B cell (primary cell): ENCODE data around the gene LMNTD2. TPM values are rescaled to one million over a fixed set of nuclear protein-coding genes. Genes with fewer than 3 reads are reported as not detected.

Source experiments
- ATAC-seq: fragments of 200-7000 bp; cut with Tn5 transposase; one replicate; pipeline ENCODE4 v1.10.0; 2021; ENCODE audit warnings: low read depth, mild to moderate bottlenecking, moderate number of reproducible peaks, moderate library complexity
- CTCF ChIA-PET: fragments of 350-600 bp; sonication (Branson Sonifier 250); formaldehyde crosslinking; loops from one replicate; lab custom pipeline; 2021; ENCODE audit warnings: antibody characterized with exemption, inconsistent platforms; lab: Charles Lee
- POLR2A ChIA-PET: fragments of 350-600 bp; sonication (Branson Sonifier 250); formaldehyde crosslinking; loops from one replicate; lab custom pipeline; 2021; ENCODE audit warnings: antibody characterized with exemption; lab: Charles Lee
- DNase-seq: peaks from one replicate; pipeline ENCODE4 v3.0.0; 2013
- H2AFZ ChIP-seq: 2 replicates; pipeline ENCODE4 v1.6.1; 2012; ENCODE audit warnings: mild to moderate bottlenecking, low read depth, low read length; ENCODE audit not compliant: insufficient read depth, poor library complexity, severe bottlenecking
- H3K27ac ChIP-seq, 2 donors: 1 replicate in 1 of 2; 2 replicates in 1 of 2; pipeline ENCODE4 v1.5.1; 2012 to 2013; ENCODE audit warnings: low read length in 2 of 2, mild to moderate bottlenecking in 2 of 2, moderate library complexity in 1 of 2
- H3K27me3 ChIP-seq, 4 experiments: fragments of 200-600 bp in 1 of 4; sonication (generic) in 1 of 4; replicated peaks in 1 of 4; 1 replicate in 2 of 4; 2 replicates in 2 of 4; pipeline versions ENCODE4 v1.6.1 to v1.7.0; 2013 to 2016; ENCODE audit warnings: low read length in 3 of 4, mild to moderate bottlenecking in 2 of 4, mixed read lengths in 1 of 4, moderate library complexity in 1 of 4; ENCODE audit not compliant: insufficient read depth in 4 of 4, control insufficient read depth in 3 of 4; ENCODE audit errors: control extremely low read depth in 1 of 4
- H3K36me3 ChIP-seq, 2 experiments: replicated peaks in 1 of 2; 1 replicate in 1 of 2; 2 replicates in 1 of 2; pipeline versions ENCODE4 v1.6.1 to v1.7.1; 2013; ENCODE audit warnings: low read length in 1 of 2; ENCODE audit not compliant: insufficient read depth in 2 of 2, control insufficient read depth in 1 of 2; ENCODE audit errors: control extremely low read depth in 1 of 2, extremely low read depth in 1 of 2
- H3K4me1 ChIP-seq, 2 donors: fragments of 200-600 bp in 1 of 2; sonication (generic) in 1 of 2; 1 replicate in 1 of 2; 2 replicates in 1 of 2; pipeline versions ENCODE4 v1.5.1 to v1.6.1; 2013 to 2017; ENCODE audit warnings: low read length in 2 of 2; ENCODE audit not compliant: control insufficient read depth in 2 of 2, insufficient read depth in 2 of 2
- H3K4me2 ChIP-seq: replicated peaks from 2 replicates; pipeline ENCODE3; 2012; ENCODE audit warnings: mild to moderate bottlenecking, low read depth, low read length; ENCODE audit not compliant: poor library complexity, severe bottlenecking
- H3K4me3 ChIP-seq, 5 experiments: fragments of 200-600 bp in 1 of 5; sonication (generic) in 1 of 5; 1 replicate in 3 of 5; 2 replicates in 2 of 5; pipeline versions ENCODE4 v1.5.1 to v1.7.0; 2011 to 2016; ENCODE audit warnings: low read length in 4 of 5, mild to moderate bottlenecking in 4 of 5, low read depth in 2 of 5, control low read depth in 1 of 5, moderate library complexity in 1 of 5; ENCODE audit not compliant: insufficient read depth in 1 of 5; ENCODE audit errors: control extremely low read depth in 1 of 5, extremely low read depth in 1 of 5
- H3K79me2 ChIP-seq: fragments of 200-600 bp; sonication (generic); one replicate; pipeline ENCODE4 v1.6.0; 2016; ENCODE audit warnings: low read length; ENCODE audit not compliant: control insufficient read depth, insufficient read depth
- H3K9ac ChIP-seq: fragments of 200-600 bp; sonication (generic); 2 replicates; pipeline ENCODE4 v1.6.1; 2017; ENCODE audit warnings: mild to moderate bottlenecking, low read length, moderate library complexity
- H3K9me3 ChIP-seq, 3 donors: one replicate each; pipeline versions ENCODE4 v1.6.1 to v1.7.1; 2013; ENCODE audit warnings: low read length in 2 of 3; ENCODE audit not compliant: control insufficient read depth in 2 of 3, insufficient read depth in 1 of 3; ENCODE audit errors: control extremely low read depth in 1 of 3
- H4K20me1 ChIP-seq: 2 replicates; pipeline ENCODE4 v1.6.0; 2012; ENCODE audit warnings: mild to moderate bottlenecking, low read length; ENCODE audit not compliant: insufficient read depth, control insufficient read depth, poor library complexity, severe bottlenecking
- H3K27ac Mint-ChIP-seq: one replicate; pipeline ENCODE4 v1.8.0; 2021; ENCODE audit warnings: mixed read lengths
- H3K27me3 Mint-ChIP-seq: one replicate; pipeline ENCODE4 v1.8.0; 2021; ENCODE audit warnings: mixed read lengths
- H3K4me1 Mint-ChIP-seq: one replicate; pipeline ENCODE4 v1.8.0; 2021; ENCODE audit warnings: mixed read lengths
- H3K4me3 Mint-ChIP-seq: one replicate; pipeline ENCODE4 v1.8.0; 2021; ENCODE audit warnings: mixed read lengths
- H3K9me3 Mint-ChIP-seq: one replicate; pipeline ENCODE4 v1.8.0; 2022; ENCODE audit warnings: mixed read lengths; ENCODE audit not compliant: insufficient read depth
- EZH2 ChIP-seq: IDR thresholded peaks from 2 replicates; pipeline ENCODE4 v1.6.1; 2012; ENCODE audit warnings: borderline replicate concordance, low read depth, mild to moderate bottlenecking, moderate library complexity, low read length; ENCODE audit not compliant: insufficient read depth, poor library complexity, severe bottlenecking
- WGBS: methylation state at CpG from one replicate; pipeline ENCODE4 v1.1.5; 2013; ENCODE audit warnings: missing lambda C conversion rate; ENCODE audit not compliant: insufficient coverage; 5-methylcytosine and 5-hydroxymethylcytosine counted together
- intact Hi-C: fragments of 100-400 bp; cut with micrococcal nuclease; formaldehyde crosslinking; loops from one replicate; pipeline ENCODE4 v1.10.0; 2022
- polyA plus RNA-seq: library from polyadenylated mRNA; depleted of rRNA; stranded (reverse); fragments of >200 nt; gene quantifications from 2 replicates; pipeline ENCODE4 v1.2.3, GENCODE V29; 2012
- total RNA-seq, 2 donors: library from RNA; stranded (reverse); fragments of 120-200 nt in 1 of 2; gene quantifications; 1 replicate in 1 of 2; 2 replicates in 1 of 2; pipeline versions ENCODE4 v1.2.3 to v1.2.4, GENCODE V29; 2013 to 2022
- TF ChIP-seq, protein P1 (sequence below): fragments of 200-600 bp; IDR thresholded peaks from one replicate; pipeline ENCODE4 v1.8.0; 2022; ENCODE audit warnings: antibody characterized with exemption, mild to moderate bottlenecking

Gene LMNTD2
- total and polyA plus RNA-seq, 2 donors (not counting 1 experiment from before 2014, with no cell fraction given), result 21.4 to 29.6 TPM

DNA sequence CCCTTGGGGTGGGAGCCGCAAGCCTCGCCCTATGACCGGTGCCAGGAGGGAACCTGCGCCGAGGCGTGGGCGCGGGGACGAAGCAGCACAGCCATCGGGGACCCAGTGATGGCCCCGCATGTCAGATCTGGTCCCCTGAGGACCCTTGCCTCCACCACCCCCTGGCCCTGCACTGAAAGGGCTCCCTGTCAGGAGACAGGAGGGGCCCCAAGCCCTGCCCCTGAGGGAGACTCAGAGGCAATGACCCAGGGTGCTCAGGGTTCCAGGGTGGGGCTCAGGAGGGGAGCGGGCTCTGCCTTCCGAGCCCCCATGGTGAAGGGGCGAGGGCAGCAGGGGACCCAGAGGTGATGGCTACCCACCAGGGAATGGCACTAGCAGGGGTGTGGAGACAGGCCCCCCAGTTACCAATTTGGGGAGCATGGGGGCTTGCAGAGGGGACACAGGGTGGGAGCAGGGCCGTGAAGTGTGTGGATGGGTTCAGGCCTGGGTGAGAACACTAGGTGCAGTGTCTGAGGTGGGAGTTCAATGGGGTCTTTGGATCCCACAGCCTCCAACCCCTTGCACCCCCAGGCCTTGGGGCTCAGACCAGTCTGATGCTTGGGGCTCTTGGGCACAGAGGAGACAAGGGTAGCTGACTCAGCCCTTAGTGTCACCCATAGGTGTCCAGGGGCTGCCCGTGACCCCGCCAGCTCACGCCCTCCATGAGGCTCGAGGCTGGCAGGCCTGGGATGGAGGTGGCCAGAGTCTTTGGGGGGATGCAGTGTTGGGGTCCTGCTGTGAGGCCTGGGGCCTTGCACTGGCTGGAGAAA lies 22.7 kb downstream of the LMNTD2 start:
- H3K9me3 ChIP-seq, result no peaks in the 10 kb centered on the region
- no peaks in the 10 kb centered on the region for H3K27me3 ChIP-seq
- POLR2A ChIA-PET, result interaction anchor here (0.7 to 3.0 kb wide), 9 partner anchors 22 to 331 kb away, joined by 3 to 26 read pairs (median 11); partner anchors contain the start of genes BET1L, DEAF1, IRF7 and LMNTD2
- 31% methylated on average over 18 of the region's 19 CpGs for WGBS
- intact Hi-C loops, result loop anchor here (1.0 to 5.0 kb wide), 10 partner anchors 20 to 769 kb away; partner anchors contain the start of genes BET1L, DEAF1, LMNTD2 and PHRF1
- peak overlapping the region; percentile 99 for H3K4me2 ChIP-seq
- H3K27me3 Mint-ChIP-seq, result no peaks in the 10 kb centered on the region
- ATAC-seq (no peak), DNase-seq (no peak)
- H2AFZ ChIP-seq, result peak overlapping the region; percentile 79
- H3K4me3 ChIP-seq, result peak overlapping the region in 4 of 5 experiments; percentile 68 to 80 (median 72)
- H3K27ac Mint-ChIP-seq, result peak overlapping the region; percentile 99
- TF ChIP-seq, protein P1, sequence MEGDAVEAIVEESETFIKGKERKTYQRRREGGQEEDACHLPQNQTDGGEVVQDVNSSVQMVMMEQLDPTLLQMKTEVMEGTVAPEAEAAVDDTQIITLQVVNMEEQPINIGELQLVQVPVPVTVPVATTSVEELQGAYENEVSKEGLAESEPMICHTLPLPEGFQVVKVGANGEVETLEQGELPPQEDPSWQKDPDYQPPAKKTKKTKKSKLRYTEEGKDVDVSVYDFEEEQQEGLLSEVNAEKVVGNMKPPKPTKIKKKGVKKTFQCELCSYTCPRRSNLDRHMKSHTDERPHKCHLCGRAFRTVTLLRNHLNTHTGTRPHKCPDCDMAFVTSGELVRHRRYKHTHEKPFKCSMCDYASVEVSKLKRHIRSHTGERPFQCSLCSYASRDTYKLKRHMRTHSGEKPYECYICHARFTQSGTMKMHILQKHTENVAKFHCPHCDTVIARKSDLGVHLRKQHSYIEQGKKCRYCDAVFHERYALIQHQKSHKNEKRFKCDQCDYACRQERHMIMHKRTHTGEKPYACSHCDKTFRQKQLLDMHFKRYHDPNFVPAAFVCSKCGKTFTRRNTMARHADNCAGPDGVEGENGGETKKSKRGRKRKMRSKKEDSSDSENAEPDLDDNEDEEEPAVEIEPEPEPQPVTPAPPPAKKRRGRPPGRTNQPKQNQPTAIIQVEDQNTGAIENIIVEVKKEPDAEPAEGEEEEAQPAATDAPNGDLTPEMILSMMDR, result no peak
- TF ChIP-seq EZH2, result no peak
- H3K36me3 ChIP-seq, result peaks cover 0 to 11% of the 10 kb centered on the region in 2 experiments
- peak overlapping the region; percentile 86 for H3K9ac ChIP-seq
- H3K4me3 Mint-ChIP-seq, result peak overlapping the region; percentile 97
- H3K9me3 Mint-ChIP-seq, result no peaks in the 10 kb centered on the region
- peaks cover 18% of the 10 kb centered on the region for H4K20me1 ChIP-seq
- H3K27ac ChIP-seq, result peak overlapping the region; percentile 99
- peaks cover 47% of the 10 kb centered on the region for H3K79me2 ChIP-seq
- H3K4me1 Mint-ChIP-seq, result peaks cover 22% of the 10 kb centered on the region
- H3K4me1 ChIP-seq, result peaks cover 17 to 35% of the 10 kb centered on the region in 2 donors
- CTCF ChIA-PET, result interaction anchor here (1.1 to 1.6 kb wide), 4 partner anchors 17 to 188 kb away, joined by 3 to 6 read pairs (median 4); no protein-coding TSS in a partner anchor
